NOMO-1 (cell line): ENCODE measurements around the gene MAP3K14.
A peak's percentile ranks its signal among the peaks of the same experiment; 100 is the strongest.

Experiments
- DNase-seq, 2 experiments: peaks; one replicate each; lab custom pipeline; 2025; ENCODE audit not compliant: unreplicated experiment in 2 of 2; lab: John Stamatoyannopoulos, UW

MAP3K14 gene

DNA sequence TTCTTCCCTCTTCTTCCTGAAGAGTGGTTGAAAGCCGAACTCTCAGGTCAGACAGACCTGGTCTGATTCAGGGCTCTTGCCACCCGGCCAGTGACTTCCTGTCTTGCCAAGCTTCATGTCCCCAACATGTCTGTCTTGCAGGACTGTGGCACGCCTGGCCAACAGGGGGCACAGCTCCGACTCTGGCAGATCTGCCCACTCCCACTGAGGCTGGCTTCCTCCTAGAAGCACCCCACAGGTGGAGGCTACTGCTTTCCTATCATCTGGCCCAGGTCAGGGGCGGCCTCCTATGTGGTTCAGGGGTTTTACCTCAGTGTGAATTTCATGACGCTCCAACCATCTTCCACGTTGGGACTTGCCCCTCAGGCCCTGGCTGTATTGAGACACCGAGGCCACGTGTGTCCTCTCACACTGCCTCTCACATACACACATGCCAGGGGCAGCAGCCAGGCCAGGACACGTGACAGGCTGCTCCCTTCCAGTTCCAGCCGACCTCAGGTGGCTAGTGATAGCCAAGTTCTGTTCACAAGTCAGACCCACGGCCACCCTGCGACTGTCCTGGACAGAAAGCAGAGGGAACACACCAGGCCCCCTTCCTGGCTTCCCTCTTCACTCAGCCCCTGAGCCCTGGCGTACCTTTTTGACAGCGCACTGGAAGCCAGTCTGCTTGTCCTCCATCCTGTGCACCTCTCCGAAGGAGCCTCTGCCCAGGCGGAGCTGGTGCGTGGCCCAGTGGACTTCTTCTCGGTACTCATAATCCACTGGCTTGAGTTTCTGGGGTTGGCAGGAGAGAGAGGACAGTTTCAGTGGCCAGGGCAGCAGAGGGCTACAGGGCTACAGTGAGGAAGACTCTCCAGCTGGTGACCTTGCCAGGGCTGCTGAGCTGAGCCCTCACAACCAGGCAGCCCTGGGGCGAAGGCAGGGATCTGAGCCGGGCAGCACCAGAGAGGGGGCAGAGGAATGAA is 32.4 kb downstream of the MAP3K14 start:
- DNase-seq = no peak

- DNase-seq = no peak
Observed at GRCh38 chr17:45283711-45284110, 33.1 kb downstream of the MAP3K14 start.

GRCh38 chr17:45282683-45283644 is 33.9 kb downstream of the MAP3K14 start:
- no peak for DNase-seq

- DNase-seq = no peak
Observed at GRCh38 chr17:45279898-45280297, 36.9 kb downstream of the MAP3K14 start.

- no peak for DNase-seq
Observed at GRCh38 chr17:45277992-45278391, 38.8 kb downstream of the MAP3K14 start.

GRCh38 chr17:45277216-45277849 is 39.5 kb downstream of the MAP3K14 start:
- peak; percentile 54 to 77 for DNase-seq

GRCh38 chr17:45276031-45276430 is 40.8 kb downstream of the MAP3K14 start:
- DNase-seq = no peak

DNA sequence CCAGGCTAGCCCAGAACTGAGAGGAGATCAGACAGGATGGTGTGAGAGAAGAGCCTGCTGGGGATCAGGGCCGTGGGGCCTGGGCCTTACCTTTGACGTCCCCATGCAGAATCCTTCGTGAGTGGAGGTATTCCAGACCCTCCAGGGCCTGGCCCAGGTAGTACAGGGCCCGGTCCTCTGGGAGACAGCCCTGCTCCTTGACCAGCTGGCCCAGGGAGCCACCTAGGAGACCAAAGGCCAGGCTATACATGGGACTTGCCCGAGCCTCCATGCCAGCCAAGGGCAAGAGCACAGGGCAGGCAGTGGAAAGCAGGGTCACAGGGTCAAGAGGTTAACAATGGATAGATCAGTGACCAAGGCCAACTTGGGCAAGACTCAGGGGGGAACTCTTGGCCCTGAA is 42.8 kb downstream of the MAP3K14 start:
- DNase-seq = no peak

DNA sequence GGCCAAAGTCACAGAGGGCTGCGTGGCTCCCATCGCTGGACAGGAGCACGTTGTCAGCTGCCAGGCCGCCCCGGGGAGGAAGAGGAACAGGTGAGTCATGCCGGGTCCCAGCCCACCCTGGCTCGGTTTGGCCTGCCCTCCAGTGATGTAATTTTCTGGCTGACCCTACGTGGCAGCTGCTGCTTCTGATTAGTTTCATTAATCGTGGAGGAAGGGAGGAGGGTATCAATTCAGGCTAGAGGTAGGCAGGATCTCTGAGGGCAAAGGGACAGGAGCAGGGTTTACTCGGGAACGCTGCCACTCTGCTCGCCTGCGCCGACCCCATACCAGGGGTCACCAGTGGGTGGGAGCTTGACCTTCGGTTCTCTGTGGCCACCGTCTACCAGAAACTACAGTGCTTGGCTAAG is 43.3 kb downstream of the MAP3K14 start:
- DNase-seq = no peak

GRCh38 chr17:45271603-45272002 is 45.2 kb downstream of the MAP3K14 start:
- DNase-seq = no peak

DNA sequence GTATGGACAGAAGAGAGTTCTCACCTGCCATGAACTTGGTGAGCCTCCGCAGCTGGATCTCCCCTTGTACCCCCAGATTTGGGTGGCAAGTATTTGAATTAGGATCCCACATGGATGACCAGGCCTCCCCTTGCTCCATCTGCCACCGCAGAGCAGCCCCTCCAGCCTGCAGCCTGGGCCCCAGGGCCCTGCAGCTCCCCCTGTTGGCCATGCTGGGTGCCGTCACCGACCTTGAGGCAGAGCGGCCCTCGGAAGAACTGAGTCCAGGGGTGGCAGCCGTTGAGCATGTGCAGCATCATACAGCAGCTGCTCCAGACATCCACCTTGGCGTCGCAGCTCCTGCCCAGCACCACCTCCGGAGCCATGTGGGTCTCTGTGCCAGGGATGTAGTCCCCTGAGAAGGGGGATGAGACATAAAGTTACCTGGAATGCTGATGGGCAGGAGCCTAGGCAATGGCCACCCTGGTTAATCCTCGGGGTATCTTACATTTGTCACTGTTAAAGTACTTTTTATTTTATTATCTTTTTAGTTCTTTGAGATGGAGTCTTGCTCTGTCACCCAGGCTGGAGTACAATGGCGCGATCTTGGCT is 45.9 kb downstream of the MAP3K14 start:
- peak in 1 of 2 experiments; percentile 9 for DNase-seq

- DNase-seq = no peak
Observed at GRCh38 chr17:45269912-45270311, 46.9 kb downstream of the MAP3K14 start.

DNA sequence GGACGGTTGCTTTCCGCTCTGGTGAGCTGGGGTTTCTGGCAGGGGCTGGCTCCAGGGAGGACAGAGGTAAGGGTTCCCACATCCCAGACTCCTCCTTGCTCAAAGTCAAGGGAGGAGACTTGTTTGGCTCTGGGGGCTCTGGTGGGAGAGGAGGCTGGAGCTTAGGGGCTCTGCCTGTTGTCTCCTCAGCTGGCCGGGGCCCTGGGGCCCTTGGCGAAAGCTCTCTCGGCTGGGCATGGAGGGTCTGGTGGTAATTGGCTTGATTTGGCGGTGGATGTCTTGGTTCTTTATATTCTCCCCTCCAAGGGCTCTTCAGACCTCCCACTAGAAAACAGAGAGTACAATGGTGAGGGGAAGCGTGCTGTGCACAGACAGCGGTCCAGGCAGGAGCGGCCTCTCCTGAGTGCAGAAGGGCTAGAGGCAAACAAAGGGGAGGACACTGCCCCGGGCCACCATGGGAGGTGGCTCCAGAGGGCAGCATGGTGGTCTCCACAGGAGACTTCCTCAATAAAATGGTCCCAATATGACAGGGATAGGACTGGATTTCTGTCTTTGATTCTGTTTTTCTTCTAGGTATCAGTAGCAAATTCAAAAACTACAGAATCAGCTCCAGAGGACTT is 49.3 kb downstream of the MAP3K14 start:
- no peak for DNase-seq

GRCh38 chr17:45266372-45266926 is 50.4 kb downstream of the MAP3K14 start:
- no peak for DNase-seq

GRCh38 chr17:45265821-45266220 is 51.0 kb downstream of the MAP3K14 start:
- DNase-seq = peak in 1 of 2 experiments; percentile 14

DNA sequence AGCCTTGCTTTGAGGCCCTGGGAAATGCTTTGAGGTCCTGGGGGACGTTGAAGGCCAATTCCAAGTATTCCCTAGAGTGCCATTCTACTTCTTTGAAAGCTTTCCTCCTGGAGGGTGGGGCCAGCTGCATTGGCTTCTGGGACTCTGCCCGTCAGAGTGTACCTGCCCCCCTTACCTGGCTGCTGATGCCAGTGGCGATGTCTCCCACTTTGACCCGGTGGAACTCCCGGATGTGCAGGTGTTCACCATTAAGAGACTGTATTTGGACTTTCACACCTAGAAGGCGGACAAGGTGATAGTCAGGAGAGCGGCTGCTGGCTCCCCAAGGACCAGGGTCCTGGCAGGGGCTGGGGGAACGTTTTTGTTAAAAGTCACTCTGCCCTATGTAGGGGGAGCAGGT is 51.8 kb downstream of the MAP3K14 start:
- DNase-seq = no peak

GRCh38 chr17:45264430-45264829 is 52.4 kb downstream of the MAP3K14 start:
- no peak for DNase-seq

GRCh38 chr17:45263477-45263860 is 53.4 kb downstream of the MAP3K14 start:
- DNase-seq = no peak

DNA sequence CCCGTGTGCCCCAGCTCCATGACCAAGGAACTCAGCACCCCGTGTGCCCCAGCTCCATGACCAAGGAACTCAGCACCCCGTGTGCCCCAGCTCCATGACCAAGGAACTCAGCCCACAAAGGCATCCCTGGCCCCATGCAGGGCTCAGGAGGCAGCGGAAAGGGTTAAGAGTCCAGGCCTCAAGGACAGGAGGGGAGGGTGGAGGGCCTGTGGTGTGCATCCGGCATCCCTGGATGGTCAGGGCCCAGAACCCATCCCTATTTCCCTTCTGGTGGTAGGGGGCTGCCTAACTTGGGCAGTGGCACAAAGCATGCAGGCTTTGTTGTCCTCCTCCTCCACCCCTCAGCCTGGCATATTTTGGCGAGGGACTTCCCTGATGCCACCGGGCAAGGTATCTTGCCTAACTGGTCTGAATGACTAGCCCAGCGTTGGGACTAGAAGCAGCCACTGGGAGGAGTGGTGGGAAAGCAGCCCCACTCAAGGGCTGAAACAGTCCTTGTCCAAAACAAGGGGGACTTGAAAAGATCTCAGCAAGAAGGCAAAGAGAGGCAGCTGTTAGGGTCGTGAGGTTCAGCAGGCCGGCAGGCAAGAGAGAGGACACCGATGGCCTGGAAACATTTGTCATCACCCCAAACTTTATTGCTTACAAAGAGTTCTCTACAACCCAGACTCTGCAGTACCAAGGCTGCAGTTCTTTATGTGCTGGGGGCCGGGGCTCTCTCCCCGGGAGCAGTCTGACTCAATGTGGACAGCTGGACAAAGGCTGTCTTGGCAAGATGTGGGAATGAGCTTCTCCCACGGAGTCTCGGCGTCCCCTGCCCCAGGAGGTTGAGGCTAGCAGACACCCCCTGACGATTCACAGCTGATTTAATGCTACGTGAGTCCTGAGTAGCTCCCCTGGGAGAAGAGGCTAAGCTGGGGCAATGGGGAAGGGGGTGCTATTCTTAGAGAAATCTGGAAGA is 54.0 kb downstream of the MAP3K14 start:
- no peak for DNase-seq
